ENCODE measurements around the gene FBLN1.

The FBLN1 gene

GRCh38 chr22:45627489-45628233, 125.0 kb downstream of the FBLN1 start:
- no peak for TF ChIP-seq CTCF (IDR thresholded peaks at IDR 0.05; ENCODE audit: borderline replicate concordance, insufficient read depth, low read depth, low read length)
- no peak overlapping the region for H3K4me3 ChIP-seq (ENCODE audit: low read depth, low read length)

GRCh38 chr22:45628515-45628914, 125.8 kb downstream of the FBLN1 start:
- H3K4me3 ChIP-seq (ENCODE audit: low read depth, low read length): no peak overlapping the region
- no peak for TF ChIP-seq CTCF (IDR thresholded peaks at IDR 0.05; ENCODE audit: borderline replicate concordance, insufficient read depth, low read depth, low read length)

GRCh38 chr22:45629469-45630089, 126.9 kb downstream of the FBLN1 start:
- TF ChIP-seq CTCF (IDR thresholded peaks at IDR 0.05; ENCODE audit: borderline replicate concordance, insufficient read depth, low read depth, low read length): no peak
- H3K4me3 ChIP-seq (ENCODE audit: low read depth, low read length): no peak overlapping the region

- no peak for TF ChIP-seq CTCF (IDR thresholded peaks at IDR 0.05; ENCODE audit: borderline replicate concordance, insufficient read depth, low read depth, low read length)
- no peak overlapping the region for H3K4me3 ChIP-seq (ENCODE audit: low read depth, low read length)
Observed at GRCh38 chr22:45630436-45630835, 127.8 kb downstream of the FBLN1 start.

GRCh38 chr22:45631140-45631840, 128.6 kb downstream of the FBLN1 start:
- H3K4me3 ChIP-seq (ENCODE audit: low read depth, low read length): no peak overlapping the region
- no peak for TF ChIP-seq CTCF (IDR thresholded peaks at IDR 0.05; ENCODE audit: borderline replicate concordance, insufficient read depth, low read depth, low read length)

- H3K4me3 ChIP-seq (ENCODE audit: low read depth, low read length): no peak overlapping the region
- TF ChIP-seq CTCF (IDR thresholded peaks at IDR 0.05; ENCODE audit: borderline replicate concordance, insufficient read depth, low read depth, low read length): no peak
Observed at GRCh38 chr22:45631841-45632238, 129.2 kb downstream of the FBLN1 start.

Measured in GM12875 (cell line).